Measurements from ENCODE around the gene VPS4A.

- no peak for TF ChIP-seq CTCF (IDR thresholded peaks at IDR 0.05)
- TF ChIP-seq POLR2A (IDR thresholded peaks at IDR 0.05): no peak
Measured at GRCh38 chr16:69270831-69271230, 40.3 kb upstream of the VPS4A start.
